T1000 (cell line): ENCODE data around the gene GSTT2.
"Not testable (repeated sequence)": the region's sequence is repeated elsewhere in the genome, so short reads cannot be mapped to it uniquely, and the experiment has no call there.

ENCODE experiments used
- DNase-seq: peaks from one replicate; lab custom pipeline; 2025; ENCODE audit warnings: mixed read lengths; lab: John Stamatoyannopoulos, UW

Gene GSTT2

GRCh38 chr22:23979557-23980240 lies at the start of gene GSTT2:
Gene GSTT2, plus strand, starts transcription at chr22:23980134.
- not testable (repeated sequence) for DNase-seq

- no peak for DNase-seq
Observed at GRCh38 chr22:23938328-23939016, 41.5 kb upstream of the GSTT2 start.

- no peak for DNase-seq
Observed at GRCh38 chr22:23939017-23939357, 40.9 kb upstream of the GSTT2 start.

- not testable (repeated sequence) for DNase-seq
Observed at GRCh38 chr22:23940166-23940565, 39.8 kb upstream of the GSTT2 start.

GRCh38 chr22:23947391-23947790 lies 32.5 kb upstream of the GSTT2 start:
- not testable (repeated sequence) for DNase-seq

- DNase-seq, result not testable (repeated sequence)
Observed at GRCh38 chr22:23949764-23950163, 30.2 kb upstream of the GSTT2 start.

GRCh38 chr22:23951383-23951782 lies 28.6 kb upstream of the GSTT2 start:
- not testable (repeated sequence) for DNase-seq

GRCh38 chr22:23952794-23953405 lies 27.0 kb upstream of the GSTT2 start:
- not testable (repeated sequence) for DNase-seq

GRCh38 chr22:23953485-23953884 lies 26.4 kb upstream of the GSTT2 start:
- DNase-seq, result not testable (repeated sequence)

- DNase-seq, result not testable (repeated sequence)
Observed at GRCh38 chr22:23954193-23954990, 25.5 kb upstream of the GSTT2 start.

- DNase-seq, result not testable (repeated sequence)
Observed at GRCh38 chr22:23954991-23955305, 25.0 kb upstream of the GSTT2 start.

GRCh38 chr22:23955886-23956285 lies 24.0 kb upstream of the GSTT2 start:
- DNase-seq, result not testable (repeated sequence)

- peak; percentile 32 for DNase-seq
Observed at GRCh38 chr22:23956301-23956900, 23.5 kb upstream of the GSTT2 start.

GRCh38 chr22:23961084-23961771 lies 18.7 kb upstream of the GSTT2 start, which contains the start of gene GSTT2B:
Gene GSTT2B, minus strand, starts transcription at chr22:23961195. Its CDS starts 64 bp downstream, at chr22:23961131.
- not testable (repeated sequence) for DNase-seq

- not testable (repeated sequence) for DNase-seq
Observed at GRCh38 chr22:23966094-23966493, 13.8 kb upstream of the GSTT2 start.

- not testable (repeated sequence) for DNase-seq
Observed at GRCh38 chr22:23966568-23966967, 13.4 kb upstream of the GSTT2 start, which contains the start of gene DDTL. Gene DDTL, plus strand, starts transcription at chr22:23966888. Its CDS starts 27 bp downstream, at chr22:23966915.

GRCh38 chr22:23969071-23969470 lies 10.9 kb upstream of the GSTT2 start:
- no peak for DNase-seq

- DNase-seq, result no peak
Observed at GRCh38 chr22:23970201-23970641, 9.7 kb upstream of the GSTT2 start.

- no peak for DNase-seq
Observed at GRCh38 chr22:23970816-23971486, 9.0 kb upstream of the GSTT2 start.

- DNase-seq, result not testable (repeated sequence)
Observed at GRCh38 chr22:23971927-23972326, 8.0 kb upstream of the GSTT2 start.
